Measurements from ENCODE around the gene GRIK1.

DNA sequence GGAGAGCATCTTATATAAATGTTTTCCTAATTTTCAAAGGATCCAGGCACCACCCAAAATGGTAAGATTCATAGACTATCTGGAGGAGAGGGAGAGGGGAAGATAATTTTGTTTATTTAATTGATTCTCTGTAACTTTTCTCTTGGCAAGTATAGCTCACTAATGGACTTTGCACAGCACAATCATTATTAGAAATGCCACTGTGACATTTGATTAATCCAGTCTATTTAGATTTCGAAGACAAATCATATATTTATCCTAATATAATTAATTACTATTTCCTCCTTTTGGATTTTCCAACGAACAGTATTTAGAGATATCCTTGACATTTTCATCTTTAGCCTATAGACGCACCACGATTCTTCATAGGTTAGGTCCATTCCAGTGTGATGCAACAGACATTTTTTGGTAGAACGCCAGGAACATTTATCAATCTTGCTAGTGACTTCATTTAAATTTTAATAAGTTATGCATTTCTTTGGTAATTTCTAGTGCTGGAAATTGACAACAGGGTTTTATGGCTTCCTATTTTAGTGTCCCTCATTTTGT lies 152.4 kb downstream of the GRIK1 start:
- TF ChIP-seq EZH2 (IDR thresholded peaks at IDR 0.05; ENCODE audit: borderline replicate concordance, insufficient read depth, low read depth, low read length, poor library complexity, severe bottlenecking) = no peak
- TF ChIP-seq, protein P1, sequence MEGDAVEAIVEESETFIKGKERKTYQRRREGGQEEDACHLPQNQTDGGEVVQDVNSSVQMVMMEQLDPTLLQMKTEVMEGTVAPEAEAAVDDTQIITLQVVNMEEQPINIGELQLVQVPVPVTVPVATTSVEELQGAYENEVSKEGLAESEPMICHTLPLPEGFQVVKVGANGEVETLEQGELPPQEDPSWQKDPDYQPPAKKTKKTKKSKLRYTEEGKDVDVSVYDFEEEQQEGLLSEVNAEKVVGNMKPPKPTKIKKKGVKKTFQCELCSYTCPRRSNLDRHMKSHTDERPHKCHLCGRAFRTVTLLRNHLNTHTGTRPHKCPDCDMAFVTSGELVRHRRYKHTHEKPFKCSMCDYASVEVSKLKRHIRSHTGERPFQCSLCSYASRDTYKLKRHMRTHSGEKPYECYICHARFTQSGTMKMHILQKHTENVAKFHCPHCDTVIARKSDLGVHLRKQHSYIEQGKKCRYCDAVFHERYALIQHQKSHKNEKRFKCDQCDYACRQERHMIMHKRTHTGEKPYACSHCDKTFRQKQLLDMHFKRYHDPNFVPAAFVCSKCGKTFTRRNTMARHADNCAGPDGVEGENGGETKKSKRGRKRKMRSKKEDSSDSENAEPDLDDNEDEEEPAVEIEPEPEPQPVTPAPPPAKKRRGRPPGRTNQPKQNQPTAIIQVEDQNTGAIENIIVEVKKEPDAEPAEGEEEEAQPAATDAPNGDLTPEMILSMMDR (IDR thresholded peaks at IDR 0.05) = no peak
